ENCODE data around the gene C8B.

- TF ChIP-seq, protein P1, sequence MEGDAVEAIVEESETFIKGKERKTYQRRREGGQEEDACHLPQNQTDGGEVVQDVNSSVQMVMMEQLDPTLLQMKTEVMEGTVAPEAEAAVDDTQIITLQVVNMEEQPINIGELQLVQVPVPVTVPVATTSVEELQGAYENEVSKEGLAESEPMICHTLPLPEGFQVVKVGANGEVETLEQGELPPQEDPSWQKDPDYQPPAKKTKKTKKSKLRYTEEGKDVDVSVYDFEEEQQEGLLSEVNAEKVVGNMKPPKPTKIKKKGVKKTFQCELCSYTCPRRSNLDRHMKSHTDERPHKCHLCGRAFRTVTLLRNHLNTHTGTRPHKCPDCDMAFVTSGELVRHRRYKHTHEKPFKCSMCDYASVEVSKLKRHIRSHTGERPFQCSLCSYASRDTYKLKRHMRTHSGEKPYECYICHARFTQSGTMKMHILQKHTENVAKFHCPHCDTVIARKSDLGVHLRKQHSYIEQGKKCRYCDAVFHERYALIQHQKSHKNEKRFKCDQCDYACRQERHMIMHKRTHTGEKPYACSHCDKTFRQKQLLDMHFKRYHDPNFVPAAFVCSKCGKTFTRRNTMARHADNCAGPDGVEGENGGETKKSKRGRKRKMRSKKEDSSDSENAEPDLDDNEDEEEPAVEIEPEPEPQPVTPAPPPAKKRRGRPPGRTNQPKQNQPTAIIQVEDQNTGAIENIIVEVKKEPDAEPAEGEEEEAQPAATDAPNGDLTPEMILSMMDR (IDR thresholded peaks at IDR 0.05; ENCODE audit: insufficient read depth, low read length): no peak
- TF ChIP-seq GABPA (IDR thresholded peaks at IDR 0.05; ENCODE audit: low read depth): no peak
- no peak for TF ChIP-seq SPI1 (IDR thresholded peaks at IDR 0.05; ENCODE audit: borderline replicate concordance, low read depth)
- TF ChIP-seq REST (IDR thresholded peaks at IDR 0.05; ENCODE audit: insufficient replicate concordance, low read depth): no peak
- TF ChIP-seq POLR2AphosphoS5 (IDR thresholded peaks at IDR 0.05; ENCODE audit: low read depth): no peak
Observed at GRCh38 chr1:56972976-56973375, 7.2 kb upstream of the C8B start.
